Stomach smooth muscle (tissue), 2 donors: Measurements from ENCODE around the gene SEMA3F.
A peak's percentile ranks its signal among the peaks of the same experiment; 100 is the strongest.

Experiments used
- H3K27ac ChIP-seq: one replicate; pipeline ENCODE4 v1.7.0; 2013; ENCODE audit warnings: mild to moderate bottlenecking, low read length, inconsistent platforms
- H3K27me3 ChIP-seq, 2 donors: one replicate each; pipeline ENCODE4 v1.7.0; 2013; ENCODE audit warnings: low read length in 2 of 2; ENCODE audit not compliant: insufficient read depth in 2 of 2, control insufficient read depth in 1 of 2
- H3K36me3 ChIP-seq, 2 donors: one replicate each; pipeline ENCODE4 v1.7.0; 2013; ENCODE audit warnings: low read length in 2 of 2; ENCODE audit not compliant: control insufficient read depth in 2 of 2, insufficient read depth in 2 of 2
- H3K4me1 ChIP-seq: one replicate; pipeline ENCODE4 v1.7.0; 2013; ENCODE audit warnings: low read length; ENCODE audit not compliant: control insufficient read depth, insufficient read depth
- H3K4me3 ChIP-seq, 2 donors: one replicate each; pipeline ENCODE4 v1.7.0; 2013; ENCODE audit warnings: low read length in 2 of 2
- H3K9ac ChIP-seq, 2 donors: one replicate each; pipeline ENCODE4 v1.7.0; 2013; ENCODE audit warnings: low read length in 2 of 2, mild to moderate bottlenecking in 1 of 2
- H3K9me3 ChIP-seq, 2 donors: one replicate each; pipeline ENCODE4 v1.7.0; 2013; ENCODE audit warnings: low read length in 2 of 2; ENCODE audit not compliant: control insufficient read depth in 2 of 2
- donor health status: healthy.
- donor health status: Pancreatic carcinoma.

The SEMA3F gene

DNA sequence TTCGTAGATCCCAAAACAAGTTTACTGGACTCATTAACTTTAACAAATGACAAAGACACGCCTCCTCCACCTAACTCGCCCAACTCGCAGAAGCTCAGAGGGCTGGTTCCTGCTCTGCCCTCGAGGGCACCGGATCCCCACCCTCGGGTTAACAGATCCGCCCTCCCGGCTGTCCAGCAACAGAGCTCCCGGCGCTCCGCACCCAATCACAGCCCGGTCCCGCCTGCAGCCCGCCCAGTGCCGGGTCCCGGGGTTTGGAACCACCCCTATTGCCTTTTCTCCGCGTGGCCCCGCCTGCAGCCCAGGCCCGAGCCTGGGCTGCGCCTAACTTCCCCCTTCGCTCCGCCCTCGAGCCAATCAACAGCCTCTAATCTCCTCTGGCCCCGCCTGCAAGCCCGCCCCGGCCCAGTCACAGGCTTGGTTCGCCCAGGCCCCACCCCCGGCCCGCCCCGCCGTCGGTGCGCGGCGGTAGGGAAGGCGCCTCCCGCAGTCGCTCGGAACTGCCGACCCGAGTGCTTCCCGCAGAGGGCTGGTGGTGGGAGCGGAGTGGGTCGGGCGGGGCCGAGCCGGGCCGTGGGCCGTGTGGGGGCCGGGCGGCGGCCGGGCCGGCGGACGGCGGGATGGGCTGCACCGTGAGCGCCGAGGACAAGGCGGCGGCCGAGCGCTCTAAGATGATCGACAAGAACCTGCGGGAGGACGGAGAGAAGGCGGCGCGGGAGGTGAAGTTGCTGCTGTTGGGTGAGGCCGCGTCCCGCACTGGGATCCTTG lies 80.8 kb downstream of the SEMA3F start, which contains the start of gene GNAI2:
TSS of gene GNAI2 (plus strand) at position 489 of the 768 bp plus-strand sequence. CDS start at position 621, 132 bp downstream.
- Histone ChIP-seq H3K27me3 (no peaks in the 10 kb centered on the region), H3K9me3 (no peaks in the 10 kb centered on the region), H3K4me3 (peak within 1 kb of the TSS; percentile 88 to 95), H3K27ac (peak within 1 kb of the TSS; percentile 86), H3K36me3 (peaks cover 0 to 8% of the 10 kb centered on the region in 2 donors), H3K9ac (peak within 1 kb of the TSS; percentile 81 to 94), H3K4me1 (peaks cover 49% of the 10 kb centered on the region)

DNA sequence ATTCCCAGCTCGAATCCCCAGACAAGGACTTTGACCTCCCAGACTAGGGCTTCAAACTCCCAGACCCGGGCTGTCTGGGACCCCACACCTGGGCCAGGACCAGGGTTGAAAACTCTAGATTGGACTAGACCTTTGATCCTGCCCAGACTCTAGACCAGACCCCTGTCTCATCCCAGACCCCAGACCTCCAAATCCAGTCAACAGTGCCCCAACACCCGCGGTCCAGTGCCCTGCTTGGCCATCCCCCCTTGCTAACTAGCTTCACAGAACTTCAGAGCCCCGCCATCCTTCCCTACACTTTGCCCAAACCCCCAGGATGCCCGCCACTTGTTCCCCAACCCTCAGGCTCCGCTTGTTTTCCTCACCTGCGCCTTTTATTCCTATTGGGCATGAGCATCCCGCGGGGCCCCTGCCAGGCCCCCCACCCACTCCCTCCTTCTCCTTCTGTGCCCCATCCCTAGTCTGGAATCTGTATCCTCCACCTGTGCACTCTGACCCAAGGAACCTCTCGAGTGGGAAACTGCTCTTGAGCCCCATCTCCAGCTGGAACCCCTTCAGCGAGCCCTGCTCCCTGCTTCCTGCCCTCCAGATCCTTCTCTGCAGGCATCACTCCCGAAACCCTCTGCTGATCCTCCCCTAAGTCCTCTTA lies 81.5 kb downstream of the SEMA3F start:
- H3K4me3 ChIP-seq = peak overlapping the region; percentile 88 to 95
- H3K36me3 ChIP-seq = peaks cover 0 to 8% of the 10 kb centered on the region in 2 donors
- H3K9me3 ChIP-seq = no peaks in the 10 kb centered on the region
- no peaks in the 10 kb centered on the region for H3K27me3 ChIP-seq
- peak overlapping the region; percentile 81 to 94 for H3K9ac ChIP-seq
- peak overlapping the region; percentile 86 for H3K27ac ChIP-seq
- H3K4me1 ChIP-seq = peaks cover 56% of the 10 kb centered on the region

DNA sequence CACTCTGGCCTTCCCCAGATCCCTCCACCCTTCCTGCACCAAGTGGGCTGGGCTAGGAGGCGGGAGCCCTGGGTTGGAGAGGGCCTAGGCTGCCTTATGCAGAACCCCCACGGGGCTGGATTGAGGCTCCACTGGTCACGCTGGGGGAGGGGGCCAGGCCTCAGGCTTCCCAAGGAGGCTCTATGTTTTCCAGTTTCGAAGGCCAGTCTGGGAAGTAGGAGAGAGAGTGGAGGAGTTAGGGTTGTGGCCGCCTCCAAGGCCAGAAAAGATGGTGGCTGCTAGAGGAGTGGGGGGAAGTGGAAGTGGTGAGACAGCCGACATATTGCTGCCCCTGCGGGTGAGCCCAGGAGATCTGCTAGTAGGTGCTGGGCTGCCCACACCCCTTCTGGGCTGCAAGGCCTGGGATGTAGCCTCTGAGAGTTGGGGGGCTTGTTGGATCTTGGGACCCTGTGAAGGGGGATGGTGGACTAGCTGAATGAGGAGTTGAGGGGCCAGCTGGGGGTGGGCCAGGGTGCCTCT lies 82.1 kb downstream of the SEMA3F start:
- H3K4me3 ChIP-seq = peak overlapping the region; percentile 88 to 95
- peak overlapping the region; percentile 86 for H3K27ac ChIP-seq
- peaks cover 0 to 8% of the 10 kb centered on the region in 2 donors for H3K36me3 ChIP-seq
- H3K27me3 ChIP-seq = no peaks in the 10 kb centered on the region
- H3K4me1 ChIP-seq = peaks cover 62% of the 10 kb centered on the region
- no peaks in the 10 kb centered on the region for H3K9me3 ChIP-seq
- peak overlapping the region; percentile 81 to 94 for H3K9ac ChIP-seq

DNA sequence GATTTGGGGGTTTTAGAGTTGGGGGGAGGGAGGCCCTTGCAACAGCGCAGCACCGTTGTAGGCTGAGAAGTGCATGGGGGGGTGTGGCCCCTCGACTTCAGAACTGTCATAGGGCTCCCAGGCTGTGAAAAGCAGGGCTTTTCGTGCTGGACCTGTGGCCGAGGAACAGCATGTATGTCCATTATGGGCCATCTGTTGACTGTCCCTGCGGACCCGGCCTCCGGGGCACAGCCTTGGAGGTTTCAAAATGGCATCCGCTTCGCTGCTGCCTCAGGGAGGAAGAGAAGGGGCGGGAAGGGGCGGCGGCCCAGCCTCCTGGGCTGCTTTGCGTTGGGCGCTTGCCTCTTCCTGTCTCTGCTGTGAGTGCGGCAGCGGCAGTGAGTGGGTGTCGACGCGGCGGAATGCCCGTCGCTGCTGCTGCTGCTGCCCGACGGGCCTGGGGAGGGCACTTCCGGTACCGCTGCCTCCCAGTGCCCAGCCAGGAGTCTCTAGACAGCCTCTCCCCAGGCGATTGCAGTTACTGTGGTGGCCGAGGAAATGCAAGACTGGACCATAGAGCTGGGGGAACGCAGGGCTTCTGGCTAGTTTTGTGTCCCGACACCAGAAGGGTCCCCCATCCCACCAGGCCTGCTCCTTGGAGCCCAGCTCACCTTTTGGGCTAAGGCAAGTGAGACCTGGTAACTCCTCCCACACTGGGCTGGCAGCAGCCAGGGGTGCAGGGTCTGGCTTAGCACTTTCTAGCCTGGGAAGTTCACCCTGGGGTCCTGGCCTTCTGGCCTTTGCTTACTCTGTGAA lies 82.8 kb downstream of the SEMA3F start:
- peak overlapping the region; percentile 81 to 94 for H3K9ac ChIP-seq
- H3K27ac ChIP-seq = peak overlapping the region; percentile 86
- H3K9me3 ChIP-seq = no peaks in the 10 kb centered on the region
- H3K4me1 ChIP-seq = peaks cover 68% of the 10 kb centered on the region
- peaks cover 0 to 8% of the 10 kb centered on the region in 2 donors for H3K36me3 ChIP-seq
- H3K4me3 ChIP-seq = peak overlapping the region; percentile 88 to 95
- H3K27me3 ChIP-seq = no peaks in the 10 kb centered on the region

DNA sequence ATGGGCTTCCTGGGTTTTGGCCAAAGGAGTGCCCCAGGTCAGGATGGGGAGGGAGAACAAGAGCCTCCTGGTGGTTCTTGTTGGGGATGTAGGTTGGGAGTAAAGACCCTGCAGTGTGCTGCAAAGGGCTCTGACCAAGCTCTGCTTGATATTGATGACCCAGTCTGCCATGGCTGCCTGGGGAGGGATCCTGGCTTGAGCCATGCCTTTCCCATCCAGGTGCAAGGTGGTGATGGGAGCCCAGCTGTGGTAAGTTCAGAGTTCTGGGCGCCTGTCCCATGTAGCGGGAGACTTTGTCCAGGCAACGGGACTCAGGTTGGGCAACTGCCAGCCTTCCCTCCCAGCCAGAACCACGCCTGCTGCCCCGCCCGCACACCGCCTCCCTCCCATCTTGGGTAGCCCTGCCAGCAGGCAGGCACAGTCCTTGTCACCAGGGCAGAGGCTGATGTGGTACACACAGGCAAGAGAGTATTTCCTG lies 83.5 kb downstream of the SEMA3F start:
- Histone ChIP-seq H3K27me3 (no peaks in the 10 kb centered on the region), H3K36me3 (peaks cover 0 to 8% of the 10 kb centered on the region in 2 donors), H3K4me1 (peaks cover 75% of the 10 kb centered on the region), H3K9me3 (no peaks in the 10 kb centered on the region), H3K9ac (peak overlapping the region; percentile 81 to 94), H3K4me3 (peak overlapping the region; percentile 88 to 95), H3K27ac (peak overlapping the region; percentile 86)
